Stimulated activated CD4-positive, alpha-beta T cell treated with anti-CD3 and anti-CD28 coated beads, Interleukin-1b, Interleukin-23, amount 100 ng/mL, for 24 hours (primary cell): ENCODE data around the gene FNIP2.
"Not testable (repeated sequence)": the region's sequence is repeated elsewhere in the genome, so short reads cannot be mapped to it uniquely, and the experiment has no call there.

Source experiments
- DNase-seq, 4 experiments: peaks; one replicate each; pipeline ENCODE4 v3.0.0-alpha.2; 2020; ENCODE audit warnings: low read depth in 4 of 4, low spot score in 1 of 4

FNIP2 gene

GRCh38 chr4:158869001-158869400 lies 100.2 kb downstream of the FNIP2 start:
- DNase-seq: no peak

DNA sequence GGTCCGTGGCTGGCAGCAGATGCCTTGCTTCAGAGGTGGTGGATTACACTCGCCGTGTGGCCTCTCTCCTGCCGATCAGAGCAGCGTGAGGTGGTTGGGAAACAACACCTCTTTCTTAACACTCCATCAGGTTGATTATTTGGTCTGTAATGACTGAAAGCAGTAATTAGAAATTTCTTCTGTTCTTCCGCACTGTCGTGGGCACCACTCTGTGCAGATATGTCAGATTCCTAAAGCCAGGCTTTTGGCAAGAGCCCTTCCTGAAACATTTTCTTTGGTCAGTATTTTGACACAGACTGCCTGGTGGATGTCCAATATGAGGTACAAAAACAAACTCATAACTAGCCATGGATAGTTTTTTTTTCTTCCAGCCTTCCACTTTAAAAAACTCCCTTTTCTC lies 100.9 kb downstream of the FNIP2 start:
- no peak for DNase-seq

DNA sequence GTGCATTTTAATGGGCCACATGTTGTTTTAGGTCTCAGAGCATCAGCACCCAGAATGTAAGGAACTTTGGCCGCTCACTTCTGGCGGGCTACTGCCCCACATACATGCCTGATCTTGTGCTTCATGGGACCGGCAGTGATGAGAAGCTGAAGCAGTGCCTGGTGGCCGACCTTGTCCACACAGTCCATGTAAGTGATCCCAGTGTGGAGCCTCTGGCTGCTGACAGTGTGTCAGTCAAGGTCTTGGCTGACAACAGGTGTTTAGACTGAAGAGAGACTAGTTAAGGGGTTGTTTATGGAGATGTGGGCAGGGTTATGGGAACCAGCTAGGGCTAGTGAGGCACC lies 101.4 kb downstream of the FNIP2 start:
- DNase-seq: no peak

DNA sequence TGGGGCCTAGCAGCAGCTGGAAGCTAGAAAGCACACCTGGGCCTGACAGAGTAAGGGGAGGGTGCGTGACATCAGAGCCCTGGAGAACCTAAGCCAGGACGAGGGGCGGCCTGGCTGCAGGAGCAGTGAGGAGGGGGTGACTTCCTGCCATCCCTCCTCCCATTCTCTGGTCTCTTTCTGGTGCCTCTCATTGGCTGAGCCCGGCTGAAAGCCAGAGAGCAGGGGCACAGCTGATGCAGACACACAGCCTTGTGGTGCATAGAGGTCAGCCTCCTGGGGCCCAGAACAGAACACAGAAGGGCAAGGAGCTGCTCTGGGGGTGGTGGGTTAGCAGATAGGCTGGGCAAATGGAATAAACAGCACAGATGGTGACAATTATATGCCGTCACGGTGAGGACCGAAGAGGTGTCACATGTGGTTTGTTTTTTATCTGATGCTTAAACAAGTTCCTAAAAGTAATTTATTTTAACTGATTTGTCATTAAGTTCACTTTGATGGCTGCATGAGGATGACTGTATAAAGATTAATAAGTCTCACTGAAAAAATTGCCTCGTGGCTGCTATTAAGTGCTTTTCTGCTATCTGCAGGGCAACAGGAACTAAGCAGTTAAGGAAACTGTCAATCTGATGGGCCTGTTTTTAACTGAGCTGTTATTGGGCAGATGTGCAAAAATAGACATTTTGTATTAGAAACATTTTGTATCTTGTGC lies 102.0 kb downstream of the FNIP2 start:
- no peak for DNase-seq

GRCh38 chr4:158871335-158871724 lies 102.5 kb downstream of the FNIP2 start:
- DNase-seq: no peak

DNA sequence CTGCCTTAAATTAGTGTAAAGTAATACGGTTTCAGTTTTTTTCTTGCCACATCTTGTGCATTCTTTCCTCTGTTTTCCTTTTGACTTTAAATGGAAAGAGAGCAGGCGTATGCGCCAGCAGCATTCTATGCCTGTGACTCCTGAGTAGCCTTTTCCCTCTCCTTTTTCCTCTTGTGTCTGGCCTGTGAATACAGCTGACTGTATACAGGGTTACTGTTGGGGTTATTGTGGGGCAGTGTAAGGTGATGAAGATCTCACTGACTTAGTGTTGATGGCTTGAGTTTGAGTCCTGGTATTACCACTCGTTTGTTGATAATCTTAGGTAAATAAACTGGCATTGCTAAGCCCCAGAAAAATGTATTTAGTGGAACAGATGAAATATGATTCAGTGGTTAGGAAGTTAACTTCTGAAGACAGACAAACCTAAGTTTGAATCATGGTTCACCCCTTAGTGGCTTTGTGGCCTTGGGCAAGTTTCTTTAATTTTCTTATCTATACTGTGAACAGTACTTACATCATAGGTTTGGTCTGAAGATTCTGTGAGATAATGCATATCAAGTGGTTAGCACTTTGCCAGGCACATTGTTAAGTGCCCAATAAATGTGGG lies 105.1 kb downstream of the FNIP2 start:
- no peak for DNase-seq

DNA sequence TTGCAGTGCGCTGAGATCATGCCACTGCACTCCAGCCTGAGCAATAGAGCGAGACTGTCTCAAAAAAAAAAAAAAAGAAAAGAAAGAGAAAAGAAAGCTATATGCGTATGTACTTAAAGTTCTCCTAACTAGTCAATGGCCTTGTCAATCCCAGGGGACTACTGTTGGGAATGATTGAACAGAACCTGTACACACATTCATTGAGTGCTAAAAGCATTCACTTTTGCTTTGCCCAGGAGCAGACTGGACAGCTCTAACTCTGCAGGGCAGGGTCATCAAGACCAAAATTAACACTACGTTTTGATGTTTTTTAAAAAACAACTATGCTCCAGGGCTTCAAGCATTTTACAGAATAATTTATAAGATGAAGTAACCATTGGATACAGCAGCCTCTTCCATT lies 106.2 kb downstream of the FNIP2 start:
- DNase-seq: no peak

GRCh38 chr4:158875455-158875854 lies 106.6 kb downstream of the FNIP2 start:
- no peak for DNase-seq

DNA sequence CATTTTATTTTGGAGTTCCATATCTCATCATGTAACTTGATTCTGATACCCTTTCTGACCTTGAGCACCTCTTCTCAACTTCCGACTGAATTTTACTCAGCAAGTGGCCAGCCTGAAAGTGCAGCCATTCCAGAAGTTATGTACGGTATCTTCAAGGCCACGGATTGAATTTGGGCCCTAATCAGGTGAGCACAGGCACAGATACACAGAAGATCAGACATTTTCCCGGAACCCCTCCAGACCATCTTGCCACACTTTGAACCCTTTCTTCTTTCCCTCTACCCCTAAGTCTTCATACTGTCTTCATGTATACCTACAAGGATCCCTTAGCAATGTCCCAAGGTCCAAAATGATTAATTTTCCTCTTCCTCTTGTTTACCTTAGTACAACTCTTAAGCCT lies 108.2 kb downstream of the FNIP2 start:
- DNase-seq: no peak

- DNase-seq: not testable (repeated sequence)
These were observed 113.3 kb downstream of the FNIP2 start for GRCh38 chr4:158882142-158882541.

DNA sequence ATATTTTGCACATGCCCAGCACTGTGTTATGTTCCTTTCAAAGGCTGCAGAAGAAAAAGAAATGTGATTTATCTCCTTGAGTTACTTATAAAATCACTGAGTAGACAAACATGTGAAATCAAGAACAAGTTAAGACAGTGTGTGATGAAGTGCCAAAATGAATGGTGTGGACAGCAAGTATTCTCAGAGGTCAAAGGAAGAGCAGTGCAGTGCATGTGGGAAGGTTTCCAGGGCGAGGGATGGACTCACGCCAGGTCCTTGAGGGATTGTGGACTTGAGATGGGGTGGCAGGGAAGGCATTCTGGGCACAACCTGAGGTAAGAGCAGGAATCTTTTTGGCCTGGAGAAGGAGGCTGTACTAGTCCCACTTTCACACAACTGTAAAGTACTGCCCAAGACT lies 115.5 kb downstream of the FNIP2 start:
- no peak for DNase-seq

GRCh38 chr4:158885564-158885963 lies 116.7 kb downstream of the FNIP2 start:
- DNase-seq: no peak

- DNase-seq: no peak
These were observed 121.5 kb downstream of the FNIP2 start for GRCh38 chr4:158890294-158890693.

- DNase-seq: no peak
These were observed 122.4 kb downstream of the FNIP2 start for GRCh38 chr4:158891256-158891655.

GRCh38 chr4:158894826-158895225 lies 126.0 kb downstream of the FNIP2 start:
- no peak for DNase-seq

DNA sequence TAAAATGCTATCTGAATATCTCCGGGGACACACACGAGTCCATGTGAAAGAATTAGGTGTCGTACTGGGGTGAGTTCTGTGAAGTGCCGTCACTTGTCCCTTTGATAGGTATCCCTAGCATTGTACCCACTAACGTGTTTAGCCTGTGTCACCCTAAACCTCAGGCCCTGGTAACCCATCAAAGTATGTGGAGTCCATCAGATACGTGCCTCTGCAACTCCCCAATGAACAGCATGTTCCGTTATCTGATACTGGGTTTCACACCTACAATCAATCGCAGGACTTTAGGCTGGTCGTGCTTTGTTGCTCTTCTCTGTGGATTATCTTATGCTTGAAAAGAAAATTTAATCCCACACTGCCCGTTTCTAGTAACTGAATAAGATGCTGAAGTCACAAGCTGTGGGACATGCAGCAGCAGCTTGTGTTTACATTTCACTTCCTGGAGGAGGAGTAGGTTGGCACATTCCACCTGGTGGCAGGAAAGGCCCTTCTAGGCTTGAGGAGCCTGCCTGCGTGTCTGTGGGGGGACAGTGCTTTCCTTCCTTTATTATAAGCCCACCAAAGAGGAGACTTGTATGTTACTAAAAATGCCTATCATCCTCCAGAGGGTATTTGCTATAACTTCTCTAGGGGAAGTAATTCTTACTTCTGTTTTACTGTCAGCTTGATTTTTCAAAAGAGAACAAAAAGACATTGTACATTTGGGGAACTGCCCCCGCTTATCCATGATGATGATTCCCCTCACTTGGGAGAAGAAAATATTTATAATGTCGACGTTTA lies 127.2 kb downstream of the FNIP2 start:
- DNase-seq: no peak

- not testable (repeated sequence) for DNase-seq
These were observed 127.9 kb downstream of the FNIP2 start for GRCh38 chr4:158896577-158897238.

- DNase-seq: not testable (repeated sequence)
These were observed 131.6 kb downstream of the FNIP2 start for GRCh38 chr4:158900408-158900807.

DNA sequence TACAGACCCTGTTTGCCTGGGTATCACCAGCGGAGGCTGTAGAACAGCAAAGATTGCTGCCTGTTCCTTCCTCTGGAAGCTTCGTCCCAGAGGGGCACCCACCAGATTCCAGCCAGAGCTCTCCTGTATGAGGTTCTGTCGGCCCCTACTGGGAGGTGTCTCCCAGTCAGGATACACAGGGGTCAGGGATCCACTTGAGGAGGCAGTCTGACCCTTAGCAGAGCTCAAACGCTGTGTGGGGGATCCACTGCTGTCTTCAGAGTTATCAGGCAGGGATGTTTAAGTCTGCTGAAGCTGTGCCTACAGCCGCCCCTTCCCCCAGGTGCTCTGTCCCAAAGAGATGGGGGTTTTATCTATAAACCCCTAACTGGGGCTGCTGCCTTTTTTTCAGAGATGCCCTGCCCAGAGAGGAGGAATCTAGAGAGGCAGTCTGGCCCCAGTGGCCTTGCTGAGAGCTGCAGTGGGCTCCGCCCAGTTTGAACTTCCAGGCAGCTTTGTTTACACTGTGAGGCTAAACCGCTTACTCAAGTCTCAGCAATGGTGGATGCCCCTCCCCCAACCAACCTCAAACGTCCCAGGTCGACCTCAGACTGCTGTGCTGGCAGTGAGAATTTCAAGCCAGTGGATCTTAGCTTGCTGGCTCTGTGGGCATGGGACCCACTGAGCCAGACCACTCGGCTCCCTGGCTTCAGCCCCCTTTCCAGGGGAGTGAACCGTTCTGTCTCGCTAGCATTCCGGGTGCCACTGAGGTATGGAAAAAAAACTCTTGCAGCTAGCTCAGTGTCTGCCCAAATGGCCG lies 133.7 kb downstream of the FNIP2 start:
- DNase-seq: not testable (repeated sequence)

GRCh38 chr4:158903079-158903456 lies 134.2 kb downstream of the FNIP2 start:
- no peak for DNase-seq

GRCh38 chr4:158903472-158904043 lies 134.7 kb downstream of the FNIP2 start:
- DNase-seq: no peak
